RWPE2 (cell line): ENCODE measurements around the gene FAM50B.

Experiments
- ATAC-seq: fragments of 200-7000 bp; cut with Tn5 transposase; 3 replicates; pipeline ENCODE4 v1.9.1; 2021; ENCODE audit warnings: low read depth
- DNase-seq: peaks from one replicate; pipeline ENCODE4 v3.0.0-alpha.2; 2020; ENCODE audit warnings: low spot score
- H3K27ac ChIP-seq: fragments of 450-650 bp; 2 replicates; pipeline ENCODE4 v1.5.1; 2017; ENCODE audit warnings: mild to moderate bottlenecking; ENCODE audit not compliant: poor library complexity, severe bottlenecking
- H3K27me3 ChIP-seq: fragments of 250-450 bp; sonication (Bioruptor Pico); 2 replicates; pipeline ENCODE4 v1.5.1; 2021; ENCODE audit warnings: mild to moderate bottlenecking, moderate library complexity; ENCODE audit not compliant: insufficient read depth, poor library complexity, severe bottlenecking
- H3K36me3 ChIP-seq: fragments of 250-450 bp; sonication (Bioruptor Pico); 2 replicates; pipeline ENCODE4 v1.5.1; 2020; ENCODE audit warnings: low read depth, mild to moderate bottlenecking, moderate library complexity
- H3K4me1 ChIP-seq: fragments of 250-450 bp; sonication (Bioruptor Pico); 2 replicates; pipeline ENCODE4 v1.5.1; 2021; ENCODE audit warnings: mild to moderate bottlenecking, moderate library complexity; ENCODE audit not compliant: insufficient read depth, poor library complexity, severe bottlenecking
- H3K4me3 ChIP-seq: fragments of 250-450 bp; sonication (Bioruptor Pico); 2 replicates; pipeline ENCODE4 v1.5.1; 2021; ENCODE audit warnings: mild to moderate bottlenecking, moderate library complexity; ENCODE audit not compliant: severe bottlenecking
- H3K9me3 ChIP-seq: fragments of 250-450 bp; sonication (Bioruptor Pico); 2 replicates; pipeline ENCODE4 v1.5.1; 2021; ENCODE audit warnings: mild to moderate bottlenecking, moderate library complexity; ENCODE audit not compliant: severe bottlenecking
- CTCF ChIP-seq: fragments of 450-650 bp; IDR thresholded peaks from one replicate; pipeline ENCODE4 v1.5.1; 2017; ENCODE audit warnings: mild to moderate bottlenecking, moderate library complexity; ENCODE audit not compliant: poor library complexity, severe bottlenecking

FAM50B gene

GRCh38 chr6:3803627-3804468 lies 45.3 kb upstream of the FAM50B start:
- peak; percentile 82 for DNase-seq
- peak overlapping the region; percentile 97 for H3K27ac ChIP-seq
- H3K27me3 ChIP-seq: no peaks in the 10 kb centered on the region
- no peaks in the 10 kb centered on the region for H3K36me3 ChIP-seq
- no peak overlapping the region for H3K4me3 ChIP-seq
- H3K4me1 ChIP-seq: peaks cover 36% of the 10 kb centered on the region
- ATAC-seq: peak; percentile 70
- H3K9me3 ChIP-seq: no peaks in the 10 kb centered on the region
- TF ChIP-seq CTCF: no peak

GRCh38 chr6:3804964-3805363 lies 44.2 kb upstream of the FAM50B start:
- Histone ChIP-seq H3K36me3 (no peaks in the 10 kb centered on the region), H3K4me3 (no peak overlapping the region), H3K27me3 (no peaks in the 10 kb centered on the region), H3K9me3 (no peaks in the 10 kb centered on the region), H3K4me1 (peaks cover 44% of the 10 kb centered on the region), H3K27ac (peak overlapping the region; percentile 97)
- ATAC-seq (no peak), DNase-seq (no peak)
- no peak for TF ChIP-seq CTCF

GRCh38 chr6:3805448-3806123 lies 43.6 kb upstream of the FAM50B start:
- H3K4me1 ChIP-seq: peaks cover 44% of the 10 kb centered on the region

GRCh38 chr6:3806169-3806922 lies 42.8 kb upstream of the FAM50B start:
- peak overlapping the region; percentile 97 for H3K27ac ChIP-seq
- no peak for TF ChIP-seq CTCF
- no peak for DNase-seq

More at GRCh38 chr6:3805448-3806123, 43.6 kb upstream of the FAM50B start:
- ATAC-seq: no peak
- peak overlapping the region; percentile 97 for H3K27ac ChIP-seq
- no peak for DNase-seq
- no peak overlapping the region for H3K4me3 ChIP-seq
- no peaks in the 10 kb centered on the region for H3K36me3 ChIP-seq
- no peak for TF ChIP-seq CTCF
- H3K9me3 ChIP-seq: no peaks in the 10 kb centered on the region
- H3K27me3 ChIP-seq: no peaks in the 10 kb centered on the region

More at GRCh38 chr6:3806169-3806922, 42.8 kb upstream of the FAM50B start:
- H3K9me3 ChIP-seq: no peaks in the 10 kb centered on the region
- no peak for ATAC-seq
- H3K4me3 ChIP-seq: no peak overlapping the region
- H3K4me1 ChIP-seq: peaks cover 44% of the 10 kb centered on the region
- H3K27me3 ChIP-seq: no peaks in the 10 kb centered on the region
- no peaks in the 10 kb centered on the region for H3K36me3 ChIP-seq
